ENCODE results near the gene COL27A1. TPM values are rescaled to one million over a fixed set of nuclear protein-coding genes. Genes with fewer than 3 reads are reported as not detected.

COL27A1 gene
- total RNA-seq, 4 donors from 2014 or later, result 2.1 to 9.0 (median 3.8) TPM

GRCh38 chr9:114247491-114247890 is 92.2 kb downstream of the COL27A1 start:
- Histone ChIP-seq H3K27me3 (no peaks in the 10 kb centered on the region), H3K36me3 (no peaks in the 10 kb centered on the region), H3K9me3 (no peaks in the 10 kb centered on the region), H3K4me3 (no peak overlapping the region), H3K4me1 (peaks cover 3 to 24% (median 8%) of the 10 kb centered on the region in 4 donors), H3K27ac (no peak overlapping the region)
- no peak for TF ChIP-seq POLR2AphosphoS5 (IDR thresholded peaks at IDR 0.05)
- TF ChIP-seq CTCF (IDR thresholded peaks at IDR 0.05), result no peak
- no peak for TF ChIP-seq POLR2A (IDR thresholded peaks at IDR 0.05)
- no peak for TF ChIP-seq EP300 (IDR thresholded peaks at IDR 0.05; ENCODE audit: low read depth)
- DNase-seq, result no peak
- in situ Hi-C loops (cut with MboI; ENCODE audit: low pct_ligation_motif_present in 1 of 4, low pct_unique_long_range_greater_than_20kb in 1 of 4, low sequenced_read_pairs in 3 of 4), result no loop called here
- WGBS, 2 donors (ENCODE audit: low coverage in 1 of 2), result 70% methylated on average over 5 of the region's 5 CpGs; no CpG with 5 or more reads in 1 of the 2 donors
- intact Hi-C loops (cut with DNase I; ENCODE audit: low total_unique reads), result no loop called here

- intact Hi-C loops (cut with DNase I; ENCODE audit: low total_unique reads), result no loop called here
- no peak overlapping the region for H3K4me3 ChIP-seq
- TF ChIP-seq CTCF (IDR thresholded peaks at IDR 0.05) (no peak), EP300 (IDR thresholded peaks at IDR 0.05; ENCODE audit: low read depth) (no peak), POLR2AphosphoS5 (IDR thresholded peaks at IDR 0.05) (no peak), POLR2A (IDR thresholded peaks at IDR 0.05) (no peak)
- no peaks in the 10 kb centered on the region for H3K36me3 ChIP-seq
- in situ Hi-C loops (cut with MboI; ENCODE audit: low pct_ligation_motif_present in 1 of 4, low pct_unique_long_range_greater_than_20kb in 1 of 4, low sequenced_read_pairs in 3 of 4), result no loop called here
- no peak for DNase-seq
- WGBS, 2 donors (ENCODE audit: low coverage in 1 of 2), result 88 to 90% methylated on average over 5 to 11 of the region's 11 CpGs
- peaks cover 3 to 24% (median 8%) of the 10 kb centered on the region in 4 donors for H3K4me1 ChIP-seq
- no peaks in the 10 kb centered on the region for H3K27me3 ChIP-seq
- no peaks in the 10 kb centered on the region for H3K9me3 ChIP-seq
- H3K27ac ChIP-seq, result peak overlapping the region; percentile 23 to 62 (median 39)
These were observed 93.0 kb downstream of the COL27A1 start for GRCh38 chr9:114248299-114248707.

GRCh38 chr9:114249424-114250234 is 94.3 kb downstream of the COL27A1 start:
- Histone ChIP-seq H3K4me3 (no peak overlapping the region), H3K27me3 (no peaks in the 10 kb centered on the region), H3K4me1 (peaks cover 3 to 24% (median 8%) of the 10 kb centered on the region in 4 donors), H3K27ac (peak overlapping the region; percentile 21 to 78 (median 52)), H3K36me3 (no peaks in the 10 kb centered on the region), H3K9me3 (no peaks in the 10 kb centered on the region)
- TF ChIP-seq POLR2AphosphoS5 (IDR thresholded peaks at IDR 0.05) (no peak), EP300 (IDR thresholded peaks at IDR 0.05; ENCODE audit: low read depth) (no peak), CTCF (IDR thresholded peaks at IDR 0.05) (no peak), POLR2A (IDR thresholded peaks at IDR 0.05) (no peak)
- DNase-seq, result no peak
- intact Hi-C loops (cut with DNase I; ENCODE audit: low total_unique reads) (no loop called here), in situ Hi-C loops (cut with MboI; ENCODE audit: low pct_ligation_motif_present in 1 of 4, low pct_unique_long_range_greater_than_20kb in 1 of 4, low sequenced_read_pairs in 3 of 4) (no loop called here)
- 68 to 100% methylated on average over 1 to 21 of the region's 21 CpGs for WGBS, 2 donors (ENCODE audit: low coverage in 1 of 2)

GRCh38 chr9:114250235-114250568 is 94.9 kb downstream of the COL27A1 start:
- peak; percentile 55 for DNase-seq
- peak overlapping the region; percentile 21 to 78 (median 52) for H3K27ac ChIP-seq
- WGBS, 2 donors (ENCODE audit: low coverage in 1 of 2), result 52% methylated on average over 13 of the region's 13 CpGs; no CpG with 5 or more reads in 1 of the 2 donors

More at GRCh38 chr9:114250235-114250568, 94.9 kb downstream of the COL27A1 start:
- Histone ChIP-seq H3K36me3 (no peaks in the 10 kb centered on the region), H3K27me3 (no peaks in the 10 kb centered on the region), H3K4me3 (no peak overlapping the region), H3K9me3 (no peaks in the 10 kb centered on the region), H3K4me1 (peaks cover 3 to 24% (median 8%) of the 10 kb centered on the region in 4 donors)
- in situ Hi-C loops (cut with MboI; ENCODE audit: low pct_ligation_motif_present in 1 of 4, low pct_unique_long_range_greater_than_20kb in 1 of 4, low sequenced_read_pairs in 3 of 4), result no loop called here
- intact Hi-C loops (cut with DNase I; ENCODE audit: low total_unique reads), result no loop called here
- no peak for TF ChIP-seq POLR2AphosphoS5 (IDR thresholded peaks at IDR 0.05)
- TF ChIP-seq CTCF (IDR thresholded peaks at IDR 0.05), result no peak
- no peak for TF ChIP-seq POLR2A (IDR thresholded peaks at IDR 0.05)
- no peak for TF ChIP-seq EP300 (IDR thresholded peaks at IDR 0.05; ENCODE audit: low read depth)

Data from transverse colon (tissue), 4 donors.